GM10847 (cell line): Measurements from ENCODE around the gene MAPK8IP3.

Experiments used
- POLR2A ChIP-seq: IDR thresholded peaks from 2 replicates; pipeline ENCODE4 v1.6.1; 2011; ENCODE audit not compliant: insufficient read length; ENCODE audit errors: extremely low read depth

MAPK8IP3 gene

DNA sequence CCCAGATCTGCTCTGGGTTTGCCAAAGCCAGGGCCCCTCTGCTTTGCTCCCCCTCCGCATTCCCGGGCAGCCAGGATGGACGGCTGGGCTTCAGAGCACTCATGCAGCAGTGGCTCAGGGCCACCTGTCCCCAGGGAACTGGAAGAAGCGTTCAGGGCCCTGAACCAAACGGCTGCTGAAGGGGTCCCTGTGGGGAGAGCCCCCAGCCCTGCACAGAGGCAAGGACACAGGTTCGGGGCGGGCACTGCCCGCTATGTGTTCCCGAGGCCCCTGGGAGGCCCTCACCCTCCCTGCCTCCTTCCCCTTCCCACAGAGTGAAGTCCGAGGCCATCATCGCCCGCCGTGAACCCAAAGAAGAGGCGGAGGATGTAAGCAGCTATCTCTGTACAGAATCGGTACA lies 54.9 kb downstream of the MAPK8IP3 start:
- no peak for TF ChIP-seq POLR2A

DNA sequence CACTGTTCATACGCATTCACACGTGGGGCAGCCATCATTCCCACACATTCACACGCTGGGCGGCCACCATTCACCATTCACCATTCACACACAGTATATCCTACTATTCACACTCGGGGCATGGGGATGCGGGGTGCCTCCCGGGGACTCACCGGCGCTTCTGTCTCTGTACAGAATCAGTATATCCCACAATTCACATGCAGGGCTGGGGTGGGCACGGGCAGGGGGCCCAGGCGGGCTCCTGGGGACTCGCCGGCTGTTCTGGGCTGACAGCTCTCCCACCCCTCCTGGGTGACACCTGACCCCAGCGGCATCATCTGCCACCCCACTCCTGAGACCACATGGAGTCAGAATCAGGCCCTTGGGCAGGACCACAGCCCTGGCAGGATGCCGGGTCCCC lies 55.8 kb downstream of the MAPK8IP3 start:
- no peak for TF ChIP-seq POLR2A

DNA sequence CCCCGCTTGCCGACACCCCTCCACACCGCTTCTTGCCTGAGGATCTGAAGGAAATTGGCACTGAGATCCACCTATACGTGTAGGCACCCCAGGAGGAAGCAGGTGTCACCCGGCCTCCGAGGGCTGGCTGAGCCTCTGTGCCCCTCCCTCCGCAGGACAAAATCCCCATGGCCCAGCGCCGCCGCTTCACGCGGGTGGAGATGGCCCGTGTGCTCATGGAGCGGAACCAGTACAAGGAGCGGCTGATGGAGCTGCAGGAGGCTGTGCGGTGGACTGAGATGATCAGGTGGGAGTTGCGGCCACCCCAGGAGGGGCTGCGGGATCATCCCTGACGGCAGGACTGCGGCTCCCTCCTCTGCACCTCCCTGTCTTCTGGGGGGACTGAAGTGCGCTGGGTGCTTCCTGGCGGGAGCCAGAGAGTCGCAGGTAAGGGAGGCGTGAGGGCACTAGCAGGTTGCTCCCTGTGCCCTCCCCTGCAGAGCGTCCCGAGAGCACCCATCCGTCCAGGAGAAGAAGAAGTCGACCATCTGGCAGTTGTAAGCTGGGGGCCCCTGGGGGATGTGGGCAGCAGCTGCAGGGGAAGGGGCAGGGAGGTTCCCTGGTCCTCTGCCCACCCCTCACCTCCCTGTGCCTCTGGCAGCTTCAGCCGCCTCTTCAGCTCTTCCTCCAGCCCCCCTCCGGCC lies 56.3 kb downstream of the MAPK8IP3 start:
- TF ChIP-seq POLR2A = no peak

DNA sequence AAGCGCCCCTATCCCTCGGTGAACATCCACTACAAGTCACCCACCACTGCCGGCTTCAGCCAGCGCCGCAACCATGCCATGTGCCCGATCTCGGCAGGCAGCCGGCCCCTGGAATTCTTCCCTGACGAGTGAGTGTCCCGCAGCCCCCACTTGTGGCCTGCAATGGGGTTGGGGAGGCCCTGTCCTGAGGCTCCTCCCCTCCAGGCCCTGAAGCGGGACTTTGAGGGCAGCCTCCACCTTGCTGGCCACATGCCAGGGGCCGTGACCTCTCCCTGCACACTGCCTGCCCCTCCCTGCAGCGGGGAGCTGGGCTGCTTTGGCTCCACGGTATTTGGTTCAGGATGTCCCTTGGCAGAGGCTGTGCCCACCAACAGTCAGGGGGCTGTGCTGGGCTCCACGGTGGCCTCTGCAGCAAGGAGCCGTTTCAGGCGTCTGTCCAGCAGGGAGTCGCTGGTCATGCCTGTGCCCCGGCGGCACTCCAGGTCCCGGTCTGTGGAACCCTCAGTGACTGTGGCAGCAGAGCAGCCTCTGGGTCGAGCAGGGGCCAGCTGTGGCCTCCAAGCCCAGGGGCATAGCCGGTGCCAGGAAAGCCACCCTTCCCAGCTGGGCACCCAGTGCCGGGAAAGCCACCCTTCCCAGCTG lies 57.0 kb downstream of the MAPK8IP3 start:
- no peak for TF ChIP-seq POLR2A

DNA sequence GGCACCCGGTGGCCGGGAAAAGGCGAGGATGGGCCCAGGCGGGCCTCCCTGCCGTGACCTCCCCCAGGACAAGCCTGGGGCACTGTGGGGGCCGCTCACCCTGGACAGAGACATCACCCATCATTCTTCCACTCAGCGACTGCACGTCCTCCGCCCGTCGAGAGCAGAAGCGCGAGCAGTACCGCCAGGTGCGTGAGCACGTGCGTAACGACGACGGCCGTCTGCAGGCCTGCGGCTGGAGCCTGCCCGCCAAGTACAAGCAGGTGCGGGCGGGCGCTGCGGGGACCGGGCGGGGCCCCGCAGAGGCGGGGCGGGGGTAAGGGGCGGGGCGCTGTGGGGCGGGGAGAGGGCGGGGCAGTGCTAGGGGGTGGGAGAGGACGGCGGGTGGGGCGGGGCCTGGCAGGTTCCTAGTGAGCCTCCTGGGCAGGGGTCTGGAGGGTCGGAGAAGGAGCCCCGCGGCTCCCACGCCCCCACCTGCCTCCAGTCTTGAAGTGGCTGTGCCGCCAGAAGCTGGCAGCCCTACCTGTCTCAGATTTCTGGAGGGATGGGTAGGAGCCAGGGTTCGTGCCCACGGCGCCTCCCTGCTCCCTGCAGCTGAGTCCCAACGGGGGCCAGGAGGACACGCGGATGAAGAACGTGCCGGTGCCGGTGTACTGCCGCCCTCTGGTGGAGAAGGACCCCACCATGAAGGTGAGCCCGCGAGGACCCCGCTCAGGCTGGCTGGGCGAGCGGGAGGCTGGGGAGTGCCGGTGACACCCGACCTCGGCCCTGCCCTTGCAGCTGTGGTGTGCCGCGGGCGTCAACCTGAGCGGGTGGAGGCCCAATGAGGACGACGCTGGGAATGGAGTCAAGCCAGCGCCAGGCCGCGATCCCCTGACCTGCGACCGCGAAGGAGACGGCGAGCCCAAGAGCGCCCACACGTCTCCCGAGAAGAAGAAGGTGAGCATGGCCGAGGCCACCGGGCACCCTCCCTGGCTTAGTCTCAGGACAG lies 57.8 kb downstream of the MAPK8IP3 start:
- TF ChIP-seq POLR2A = no peak

DNA sequence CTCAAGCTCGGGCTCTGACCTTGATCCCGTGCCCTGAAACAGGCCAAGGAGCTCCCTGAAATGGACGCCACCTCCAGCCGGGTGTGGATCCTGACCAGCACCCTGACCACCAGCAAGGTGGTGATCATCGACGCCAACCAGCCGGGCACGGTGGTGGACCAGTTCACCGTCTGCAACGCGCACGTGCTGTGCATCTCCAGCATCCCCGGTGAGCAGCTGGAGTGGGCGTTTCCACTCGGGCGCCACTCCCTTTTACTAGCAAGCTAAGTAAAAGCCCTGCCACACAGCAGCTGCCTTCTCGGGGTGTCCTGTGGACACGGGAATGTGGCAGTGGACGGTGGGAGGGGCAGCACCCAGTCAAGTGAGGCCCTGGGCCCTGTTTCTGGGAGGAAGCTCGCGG lies 59.0 kb downstream of the MAPK8IP3 start:
- no peak for TF ChIP-seq POLR2A

DNA sequence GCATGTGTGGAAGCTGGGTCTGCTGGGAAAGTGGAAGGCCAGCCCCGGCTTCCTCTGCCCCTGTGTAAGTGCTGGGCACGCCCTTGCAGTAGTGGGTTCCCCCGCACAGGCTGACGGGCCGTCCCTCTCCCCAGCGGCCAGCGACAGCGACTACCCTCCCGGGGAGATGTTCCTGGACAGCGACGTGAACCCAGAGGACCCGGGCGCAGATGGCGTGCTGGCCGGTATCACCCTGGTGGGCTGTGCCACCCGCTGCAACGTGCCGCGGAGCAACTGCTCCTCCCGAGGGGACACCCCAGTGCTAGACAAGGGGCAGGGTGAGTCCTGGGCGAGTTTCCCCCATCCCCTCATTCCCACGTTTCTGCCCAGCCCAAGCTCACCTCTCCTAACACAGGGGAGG lies 59.8 kb downstream of the MAPK8IP3 start:
- no peak for TF ChIP-seq POLR2A

DNA sequence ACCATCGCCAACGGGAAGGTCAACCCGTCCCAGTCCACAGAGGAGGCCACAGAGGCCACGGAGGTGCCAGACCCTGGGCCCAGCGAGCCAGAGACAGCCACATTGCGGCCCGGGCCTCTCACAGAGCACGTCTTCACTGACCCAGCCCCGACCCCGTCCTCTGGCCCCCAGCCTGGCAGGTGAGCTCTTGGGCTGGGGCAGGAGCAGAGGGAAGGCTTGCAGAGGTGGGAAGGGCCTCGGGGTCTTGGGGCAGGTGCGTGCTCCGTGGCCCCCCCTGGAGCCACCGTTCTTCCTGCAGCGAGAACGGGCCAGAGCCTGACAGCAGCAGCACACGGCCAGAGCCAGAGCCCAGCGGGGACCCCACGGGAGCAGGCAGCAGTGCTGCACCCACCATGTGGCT lies 60.2 kb downstream of the MAPK8IP3 start:
- no peak for TF ChIP-seq POLR2A

DNA sequence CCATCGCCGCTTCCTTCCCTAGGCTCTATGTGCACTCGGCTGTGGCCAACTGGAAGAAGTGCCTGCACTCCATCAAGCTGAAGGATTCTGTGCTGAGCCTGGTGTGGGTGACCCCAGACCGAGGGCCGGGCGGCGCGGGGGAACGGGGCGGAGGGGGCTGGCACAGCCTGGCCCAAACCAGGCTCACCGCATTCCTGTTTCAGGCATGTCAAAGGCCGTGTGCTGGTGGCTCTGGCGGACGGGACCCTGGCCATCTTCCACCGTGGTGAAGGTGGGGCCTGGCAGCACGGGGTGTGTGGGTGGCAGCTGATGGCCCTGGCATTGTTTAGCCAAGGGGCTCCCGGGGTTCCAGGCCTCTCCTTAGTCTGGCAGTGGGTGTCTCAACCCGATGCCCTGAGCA lies 60.7 kb downstream of the MAPK8IP3 start:
- no peak for TF ChIP-seq POLR2A

DNA sequence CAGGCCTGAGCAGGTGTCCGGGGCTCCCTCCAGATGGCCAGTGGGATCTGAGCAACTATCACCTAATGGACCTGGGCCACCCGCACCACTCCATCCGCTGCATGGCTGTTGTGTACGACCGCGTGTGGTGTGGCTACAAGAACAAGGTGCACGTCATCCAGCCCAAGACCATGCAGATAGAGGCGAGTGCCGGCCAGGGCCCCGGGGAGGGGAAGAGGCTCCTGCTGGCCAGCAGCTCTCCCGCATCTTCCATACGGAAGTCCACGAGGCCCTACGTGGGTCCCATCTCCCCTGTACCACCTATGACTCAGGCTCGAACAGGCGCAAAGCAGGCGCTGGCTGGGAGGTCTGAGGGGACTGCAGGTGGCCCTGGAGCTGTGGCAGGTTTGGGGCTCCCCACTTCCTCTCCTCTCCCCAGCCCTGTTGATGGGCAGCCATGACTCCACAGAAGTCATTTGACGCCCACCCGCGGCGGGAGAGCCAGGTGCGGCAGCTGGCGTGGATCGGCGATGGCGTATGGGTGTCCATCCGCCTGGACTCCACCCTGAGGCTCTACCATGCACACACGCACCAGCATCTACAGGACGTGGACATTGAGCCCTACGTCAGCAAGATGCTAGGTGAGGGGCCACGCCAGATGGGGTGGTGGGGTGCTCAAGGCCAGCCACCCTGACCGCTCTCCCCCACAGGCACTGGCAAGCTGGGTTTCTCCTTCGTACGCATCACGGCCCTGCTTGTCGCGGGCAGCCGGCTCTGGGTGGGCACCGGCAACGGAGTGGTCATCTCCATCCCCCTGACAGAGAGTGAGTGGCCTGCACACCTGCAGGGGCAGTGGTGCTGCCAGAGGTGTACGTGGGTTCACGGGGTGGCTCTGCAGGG lies 61.4 kb downstream of the MAPK8IP3 start:
- TF ChIP-seq POLR2A = no peak

DNA sequence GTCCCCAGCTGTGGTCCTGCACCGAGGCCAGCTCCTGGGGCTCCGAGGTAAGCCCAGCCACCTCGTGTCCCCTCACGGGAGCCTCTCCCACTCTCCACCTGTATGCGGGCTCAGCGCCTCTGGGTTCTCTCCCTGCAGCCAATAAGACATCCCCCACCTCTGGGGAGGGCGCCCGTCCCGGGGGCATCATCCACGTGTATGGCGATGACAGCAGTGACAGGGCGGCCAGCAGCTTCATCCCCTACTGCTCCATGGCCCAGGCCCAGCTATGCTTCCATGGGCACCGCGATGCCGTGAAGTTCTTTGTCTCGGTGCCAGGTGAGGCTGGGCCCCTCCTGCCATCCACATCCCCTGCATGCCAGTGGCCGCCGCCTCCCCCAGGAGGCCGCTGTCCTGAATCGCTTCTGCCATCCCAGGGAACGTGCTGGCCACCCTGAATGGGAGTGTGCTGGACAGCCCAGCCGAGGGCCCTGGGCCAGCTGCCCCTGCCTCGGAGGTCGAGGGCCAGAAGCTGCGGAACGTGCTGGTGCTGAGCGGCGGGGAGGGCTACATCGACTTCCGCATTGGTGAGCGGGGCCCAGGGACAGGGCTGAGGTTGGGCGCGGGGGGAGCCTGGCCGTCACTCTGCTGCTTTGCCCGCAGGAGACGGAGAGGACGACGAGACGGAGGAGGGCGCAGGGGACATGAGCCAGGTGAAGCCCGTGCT lies 62.2 kb downstream of the MAPK8IP3 start:
- no peak for TF ChIP-seq POLR2A

DNA sequence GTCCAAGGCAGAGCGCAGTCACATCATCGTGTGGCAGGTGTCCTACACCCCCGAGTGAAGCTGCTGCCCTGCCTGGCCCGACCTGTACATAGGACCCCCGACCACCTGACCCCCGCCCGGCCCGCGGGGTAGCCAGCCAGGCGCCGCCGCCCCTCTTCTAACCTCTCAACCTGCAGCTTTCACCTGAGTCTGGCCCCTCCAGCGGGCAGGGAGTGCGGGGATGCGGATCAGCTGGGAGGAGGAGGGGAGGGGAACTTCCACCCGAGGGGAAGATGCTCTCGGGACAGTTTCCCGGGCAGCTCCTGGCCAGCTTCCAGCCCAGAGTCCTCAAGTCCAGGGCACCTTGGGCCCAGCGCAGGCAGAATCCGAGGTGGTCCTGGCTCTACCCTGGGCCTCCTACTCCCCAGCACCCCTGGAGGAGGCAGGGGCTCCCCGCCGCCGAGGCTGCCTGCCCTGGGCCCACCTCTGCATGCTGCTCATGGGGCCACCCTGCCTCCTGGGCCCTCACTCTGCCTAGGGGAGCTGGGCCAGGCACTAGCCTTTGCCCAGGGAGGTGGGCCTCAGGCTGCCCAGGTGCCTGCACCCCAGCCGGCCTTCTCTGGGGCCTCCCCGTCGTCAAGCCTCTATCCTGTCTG lies 62.9 kb downstream of the MAPK8IP3 start:
- no peak for TF ChIP-seq POLR2A

DNA sequence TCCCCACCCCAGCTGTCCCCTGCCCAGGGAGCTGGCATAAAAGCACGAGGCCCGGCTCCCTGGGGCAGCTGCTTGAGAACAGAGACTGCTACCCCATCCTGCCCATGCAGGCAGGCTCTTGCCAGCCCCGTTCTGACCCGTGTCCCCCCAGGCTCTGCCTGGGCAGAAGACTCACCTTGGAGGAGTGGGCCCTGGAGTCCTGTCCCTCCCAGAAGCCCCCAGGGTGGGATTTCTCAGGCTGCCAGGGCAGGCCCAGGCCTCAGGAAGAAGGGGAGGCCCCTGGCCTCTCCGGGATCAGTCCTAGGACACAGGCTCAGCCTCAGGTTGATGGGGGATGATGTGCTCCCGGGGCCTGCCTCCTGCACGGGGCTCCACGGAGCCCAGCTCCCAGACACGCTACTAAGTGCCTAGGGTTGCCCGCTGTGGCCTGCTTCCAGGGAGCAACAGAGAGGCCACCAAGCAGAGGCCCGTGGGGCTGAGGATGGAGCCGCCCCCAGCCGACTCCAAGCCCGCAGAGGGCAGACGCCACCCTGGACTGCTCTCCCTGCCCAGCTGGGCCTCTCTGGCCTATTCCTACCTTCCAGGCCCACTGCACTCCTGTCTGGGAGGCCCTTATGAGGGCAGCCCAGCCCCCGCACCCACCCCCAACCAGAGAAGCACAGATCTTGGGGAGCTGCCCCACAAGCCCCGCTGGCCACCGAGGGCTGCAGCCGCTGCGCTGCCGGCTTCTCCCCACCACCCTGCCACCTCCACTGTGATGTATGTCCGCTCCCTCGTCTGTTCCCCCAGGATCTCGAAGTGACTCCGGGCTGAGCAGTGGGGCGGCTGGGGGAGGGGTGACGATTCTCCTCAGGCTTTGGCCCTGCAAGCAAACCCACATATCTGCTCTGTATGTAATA lies 63.7 kb downstream of the MAPK8IP3 start:
- no peak for TF ChIP-seq POLR2A
